CD4-positive, alpha-beta T cell treated with Interleukin-1 beta for 1 hour (primary cell): Measurements from ENCODE around the gene TMEM156.

Source experiments
- DNase-seq, 2 donors: peaks; one replicate each; pipeline ENCODE4 v3.0.0-alpha.2; 2020 to 2022

The TMEM156 gene

DNA sequence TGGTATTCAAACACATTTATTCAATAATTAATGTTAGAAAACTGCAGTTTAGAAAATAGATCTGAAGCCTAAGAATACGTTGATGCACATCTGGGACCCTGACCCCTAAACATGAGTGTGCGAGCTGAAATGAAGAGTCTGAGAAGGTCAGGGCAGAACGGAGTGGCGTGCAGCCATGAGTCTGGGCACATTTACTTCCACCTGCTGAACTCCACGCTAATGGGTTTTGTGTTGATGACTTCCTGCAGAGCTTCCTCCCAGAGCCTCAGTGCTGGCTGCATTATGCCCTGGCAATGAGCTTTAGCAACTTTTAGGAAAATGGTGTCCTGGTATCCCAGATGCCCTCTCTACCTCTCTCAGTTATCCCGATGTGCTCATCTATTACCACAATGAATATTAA, 111.5 kb downstream of the TMEM156 start:
- no peak for DNase-seq

DNA sequence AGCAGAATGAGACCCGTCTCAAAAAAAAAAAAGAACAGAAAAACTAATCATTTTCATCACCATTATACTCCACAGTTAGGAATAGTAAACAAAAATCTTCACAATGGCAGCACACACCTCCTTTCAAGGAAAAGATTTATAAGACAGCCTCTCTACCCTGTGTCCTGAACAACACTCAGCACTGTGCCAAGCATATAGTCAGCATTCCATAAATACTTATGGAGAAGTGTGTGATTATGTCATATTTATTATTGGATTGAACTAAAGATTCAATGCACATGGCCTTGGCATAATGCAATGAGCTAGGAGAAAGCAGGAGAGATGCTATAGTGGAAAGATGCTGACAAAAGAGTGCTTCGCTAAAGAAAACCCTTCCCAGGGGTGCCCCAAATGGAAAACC, 112.0 kb downstream of the TMEM156 start:
- no peak for DNase-seq

DNA sequence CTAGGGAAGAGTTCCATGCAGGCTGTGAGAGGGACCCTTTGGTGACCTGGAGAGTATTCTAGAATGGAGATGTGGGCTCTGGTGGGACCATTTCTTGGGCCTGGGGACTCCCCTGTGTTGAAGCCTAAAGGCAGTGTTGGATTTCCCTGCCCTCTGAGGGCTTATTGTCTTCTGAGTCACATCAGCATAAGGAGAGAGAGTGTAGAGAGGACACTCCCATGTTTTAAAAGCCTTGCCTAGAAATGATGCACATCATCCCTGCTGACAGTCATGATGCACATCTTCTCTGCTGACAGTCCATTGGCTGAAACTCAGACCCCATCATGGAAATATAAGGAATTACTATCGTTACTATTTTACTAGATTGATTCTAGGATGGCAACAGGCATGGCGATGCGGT, 112.7 kb downstream of the TMEM156 start:
- no peak for DNase-seq

GRCh38 chr4:38917481-38918025, 114.7 kb downstream of the TMEM156 start:
- DNase-seq: no peak
